Upper lobe of right lung (tissue), 1 donor: ENCODE results near the gene LRP2. TPM values are rescaled to one million over a fixed set of nuclear protein-coding genes. Genes with fewer than 3 reads are reported as not detected.
"Not testable (repeated sequence)": the region's sequence is repeated elsewhere in the genome, so short reads cannot be mapped to it uniquely, and the experiment has no call there.

Source experiments
- ATAC-seq: fragments of 200-7000 bp; cut with Tn5 transposase; one replicate; pipeline ENCODE4 v1.9.1; 2020; ENCODE audit warnings: mild to moderate bottlenecking, moderate library complexity
- DNase-seq: peaks from one replicate; pipeline ENCODE4 v3.0.0-alpha.2; 2020
- H3K27ac ChIP-seq: fragments of 200-600 bp; one replicate; pipeline ENCODE4 v1.8.0; 2022
- H3K27me3 ChIP-seq: fragments of 200-600 bp; one replicate; pipeline ENCODE4 v1.8.0; 2022; ENCODE audit warnings: mild to moderate bottlenecking
- H3K36me3 ChIP-seq: fragments of 200-600 bp; one replicate; pipeline ENCODE4 v1.8.0; 2022
- H3K4me1 ChIP-seq: fragments of 200-600 bp; one replicate; pipeline ENCODE4 v1.8.0; 2022
- H3K4me3 ChIP-seq: fragments of 200-600 bp; one replicate; pipeline ENCODE4 v1.8.0; 2022; ENCODE audit warnings: mild to moderate bottlenecking
- H3K9me3 ChIP-seq: fragments of 200-600 bp; one replicate; pipeline ENCODE4 v1.8.0; 2022
- intact Hi-C: fragments of 100-400 bp; cut with DNase I; formaldehyde crosslinking; loops from one replicate; pipeline ENCODE4 v1.11.0; 2022
- long read RNA-seq: library from polyadenylated mRNA; unstranded; transcript quantifications from one replicate; pipeline ENCODE4 v2.0.0, GENCODE V29; 2021
- total RNA-seq: library from RNA; stranded (reverse); fragmentation: NEBNext Ultra II Directional; extraction: Animal tissue kit (Norgen Biotek cat#: 25700); gene quantifications from one replicate; pipeline ENCODE4 v1.2.1, GENCODE V29; 2021
- TF ChIP-seq, protein P1 (sequence below): fragments of 200-600 bp; IDR thresholded peaks from one replicate; pipeline ENCODE4 v1.8.0; 2022; ENCODE audit warnings: antibody characterized with exemption
- donor health status: DM: no; HTN: yes; CAD: no; lungs with severe emphysema.

LRP2 gene
- 36.6 TPM for total RNA-seq
- long read RNA-seq, partial matches to known transcripts = 7 of 7 reads
- long read RNA-seq, other reads (novel, unspliced or antisense) = 0 of 7 reads

GRCh38 chr2:169362118-169362893, at the start of gene LRP2:
Gene LRP2 (minus strand): TSS chr2:169362534. CDS start chr2:169362399, 135 bp downstream.
- TF ChIP-seq, protein P1, sequence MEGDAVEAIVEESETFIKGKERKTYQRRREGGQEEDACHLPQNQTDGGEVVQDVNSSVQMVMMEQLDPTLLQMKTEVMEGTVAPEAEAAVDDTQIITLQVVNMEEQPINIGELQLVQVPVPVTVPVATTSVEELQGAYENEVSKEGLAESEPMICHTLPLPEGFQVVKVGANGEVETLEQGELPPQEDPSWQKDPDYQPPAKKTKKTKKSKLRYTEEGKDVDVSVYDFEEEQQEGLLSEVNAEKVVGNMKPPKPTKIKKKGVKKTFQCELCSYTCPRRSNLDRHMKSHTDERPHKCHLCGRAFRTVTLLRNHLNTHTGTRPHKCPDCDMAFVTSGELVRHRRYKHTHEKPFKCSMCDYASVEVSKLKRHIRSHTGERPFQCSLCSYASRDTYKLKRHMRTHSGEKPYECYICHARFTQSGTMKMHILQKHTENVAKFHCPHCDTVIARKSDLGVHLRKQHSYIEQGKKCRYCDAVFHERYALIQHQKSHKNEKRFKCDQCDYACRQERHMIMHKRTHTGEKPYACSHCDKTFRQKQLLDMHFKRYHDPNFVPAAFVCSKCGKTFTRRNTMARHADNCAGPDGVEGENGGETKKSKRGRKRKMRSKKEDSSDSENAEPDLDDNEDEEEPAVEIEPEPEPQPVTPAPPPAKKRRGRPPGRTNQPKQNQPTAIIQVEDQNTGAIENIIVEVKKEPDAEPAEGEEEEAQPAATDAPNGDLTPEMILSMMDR = no peak
- H3K27ac ChIP-seq = no peak within 1 kb of the TSS

DNA sequence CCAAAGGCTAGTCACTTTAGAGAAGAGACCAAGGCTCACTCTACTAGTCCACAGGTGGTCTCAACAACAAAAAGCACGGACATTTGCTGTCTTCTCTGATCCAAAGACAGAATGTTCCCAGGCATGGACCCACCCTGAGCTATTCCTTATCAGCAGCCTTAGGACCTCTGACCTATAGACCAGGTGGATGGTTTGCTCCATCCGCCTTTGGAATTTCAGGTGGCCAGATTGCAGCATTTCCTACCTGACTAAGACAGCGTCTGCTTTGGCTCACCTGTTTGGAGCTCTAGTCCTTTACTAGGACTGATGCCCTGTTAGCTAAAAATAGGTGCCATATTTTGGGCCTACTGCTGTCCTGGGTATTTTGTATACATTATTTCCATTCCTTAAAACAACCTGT, 44.6 kb upstream of the LRP2 start:
- no peaks in the 10 kb centered on the region for H3K4me1 ChIP-seq
- no peaks in the 10 kb centered on the region for H3K27me3 ChIP-seq
- TF ChIP-seq, protein P1 = no peak
- no peaks in the 10 kb centered on the region for H3K36me3 ChIP-seq
- intact Hi-C loops = no loop called here
- H3K27ac ChIP-seq = no peak overlapping the region
- DNase-seq (no peak), ATAC-seq (no peak)
- H3K9me3 ChIP-seq = no peaks in the 10 kb centered on the region
- H3K4me3 ChIP-seq = no peak overlapping the region

More at GRCh38 chr2:169362118-169362893, at the start of gene LRP2:
- DNase-seq = peak; percentile 74
- peaks cover 25% of the 10 kb centered on the region for H3K4me1 ChIP-seq
- H3K9me3 ChIP-seq = no peaks in the 10 kb centered on the region
- H3K27me3 ChIP-seq = peaks cover 43% of the 10 kb centered on the region
- intact Hi-C loops = no loop called here
- H3K36me3 ChIP-seq = no peaks in the 10 kb centered on the region
- ATAC-seq = peak; percentile 44
- peak within 1 kb of the TSS; percentile 58 for H3K4me3 ChIP-seq

- DNase-seq, H3K4me3 ChIP-seq, ATAC-seq, H3K9me3 ChIP-seq, H3K4me1 ChIP-seq, intact Hi-C loops, H3K27me3 ChIP-seq, H3K27ac ChIP-seq, H3K36me3 ChIP-seq: not testable (repeated sequence)
Measured at GRCh38 chr2:169399491-169399890, 37.2 kb upstream of the LRP2 start.

DNA sequence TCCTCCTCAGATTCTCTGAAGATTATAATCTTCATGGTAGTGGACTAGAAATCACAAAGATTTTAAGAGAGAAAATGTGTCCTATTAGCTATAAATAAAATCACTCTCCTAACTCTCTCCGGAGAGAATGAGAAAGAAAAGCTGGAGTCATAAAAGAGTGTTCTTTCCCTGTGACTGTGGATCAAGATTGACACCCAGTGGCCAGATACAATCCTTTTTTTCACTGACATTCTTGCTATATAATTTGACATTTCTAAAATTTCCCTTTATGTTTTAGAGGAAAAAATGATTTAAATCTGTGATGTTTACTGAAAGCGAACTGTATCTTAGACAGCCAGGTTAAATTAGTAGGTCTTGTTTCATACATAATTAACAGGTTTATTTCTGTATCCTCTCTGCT, 35.4 kb upstream of the LRP2 start:
- TF ChIP-seq, protein P1 = peak; percentile 39
- H3K36me3 ChIP-seq = no peaks in the 10 kb centered on the region
- intact Hi-C loops = no loop called here
- ATAC-seq (peak; percentile 49), DNase-seq (no peak)
- H3K27me3 ChIP-seq = no peaks in the 10 kb centered on the region
- no peak overlapping the region for H3K4me3 ChIP-seq
- H3K9me3 ChIP-seq = no peaks in the 10 kb centered on the region
- H3K4me1 ChIP-seq = no peaks in the 10 kb centered on the region
- H3K27ac ChIP-seq = no peak overlapping the region

DNA sequence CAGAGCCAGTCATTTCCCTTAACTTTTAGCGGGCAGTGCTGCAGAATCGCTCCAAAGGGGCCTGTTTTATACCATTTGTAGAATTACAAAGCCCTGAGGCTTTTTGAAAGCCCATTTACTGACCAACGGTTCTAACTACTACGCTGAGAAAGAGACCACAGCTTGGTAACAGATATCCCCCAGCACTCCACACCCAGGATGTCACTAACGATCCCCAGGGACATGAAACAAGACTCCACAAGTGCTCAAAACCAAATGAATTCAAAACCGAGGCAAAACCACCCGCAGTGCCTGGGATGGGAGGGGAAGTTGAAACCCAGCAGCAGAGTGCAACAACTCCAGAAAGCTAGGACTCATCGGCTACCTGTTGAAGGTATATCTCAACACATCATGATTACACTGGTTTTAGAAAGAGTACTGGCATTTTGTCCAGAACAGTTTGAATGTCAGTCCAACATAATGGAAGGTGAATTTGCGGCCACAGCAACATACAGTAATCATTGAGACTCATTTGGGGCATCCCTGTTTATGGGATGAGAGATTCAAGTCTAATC, 33.6 kb upstream of the LRP2 start:
- intact Hi-C loops = no loop called here
- TF ChIP-seq, protein P1 = no peak
- Histone ChIP-seq H3K27me3 (no peaks in the 10 kb centered on the region), H3K4me1 (no peaks in the 10 kb centered on the region), H3K4me3 (no peak overlapping the region), H3K36me3 (no peaks in the 10 kb centered on the region), H3K27ac (no peak overlapping the region), H3K9me3 (no peaks in the 10 kb centered on the region)
- DNase-seq (no peak), ATAC-seq (no peak)

GRCh38 chr2:169393068-169393590, 30.8 kb upstream of the LRP2 start:
- H3K36me3 ChIP-seq = no peaks in the 10 kb centered on the region
- H3K27ac ChIP-seq = no peak overlapping the region
- TF ChIP-seq, protein P1 = no peak
- intact Hi-C loops = no loop called here
- ATAC-seq = no peak
- DNase-seq = no peak
- no peaks in the 10 kb centered on the region for H3K27me3 ChIP-seq
- no peak overlapping the region for H3K4me3 ChIP-seq
- H3K9me3 ChIP-seq = no peaks in the 10 kb centered on the region
- H3K4me1 ChIP-seq = no peaks in the 10 kb centered on the region
